Endothelial cell of umbilical vein (primary cell): ENCODE results near the gene GALNT17. TPM values are rescaled to one million over a fixed set of nuclear protein-coding genes. Genes with fewer than 3 reads are reported as not detected.

ENCODE experiments used
- BruUV-seq: library from RNA; stranded (reverse); fragments of 400-500 nt; replicated peaks from 2 replicates; lab custom pipeline; 2021; lab: Mats Ljungman, UMichigan
- CTCF ChIA-PET: fragments of 300-600, 350-600 bp; sonication (Branson Sonifier 250); formaldehyde crosslinking; loops from one replicate; lab custom pipeline; 2021; ENCODE audit warnings: antibody characterized with exemption, inconsistent platforms; lab: Charles Lee
- POLR2A ChIA-PET: fragments of 300-600, 350-600 bp; sonication (Branson Sonifier 250); formaldehyde crosslinking; loops from one replicate; lab custom pipeline; 2021; ENCODE audit warnings: antibody characterized with exemption, inconsistent platforms; lab: Charles Lee
- DNase-seq: peaks from one replicate; pipeline ENCODE4 v3.0.0-alpha.2; 2011; ENCODE audit warnings: low read depth, low spot score
- FAIRE-seq: peaks from 2 replicates; lab custom pipeline; 2011; peaks lifted over from hg19 to GRCh38; lab: Jason Lieb, UNC
- H2AFZ ChIP-seq: 2 replicates; pipeline ENCODE4 v1.6.0; 2012; ENCODE audit warnings: low read depth, low read length, control low read depth, inconsistent platforms
- H3K27ac ChIP-seq: 2 replicates; pipeline ENCODE4 v1.5.1; 2011; ENCODE audit warnings: low read depth, mild to moderate bottlenecking, control low read depth, low read length, moderate library complexity; ENCODE audit not compliant: insufficient read depth
- H3K27me3 ChIP-seq, 2 experiments: 2 replicates each; pipeline versions ENCODE4 v1.6.0 to v1.6.1; 2011; ENCODE audit warnings: low read length in 2 of 2, mixed read lengths in 1 of 2; ENCODE audit not compliant: control insufficient read depth in 2 of 2, insufficient read depth in 2 of 2
- H3K36me3 ChIP-seq, 2 experiments: 2 replicates in 1 of 2; 3 replicates in 1 of 2; pipeline ENCODE4 v1.5.1; 2011; ENCODE audit warnings: low read length in 2 of 2, mild to moderate bottlenecking in 1 of 2, moderate library complexity in 1 of 2; ENCODE audit not compliant: control insufficient read depth in 2 of 2, insufficient read depth in 2 of 2; ENCODE audit errors: extremely low read depth in 1 of 2
- H3K4me1 ChIP-seq: 3 replicates; pipeline ENCODE4 v1.5.1; 2011; ENCODE audit warnings: mild to moderate bottlenecking, low read length; ENCODE audit not compliant: control insufficient read depth, insufficient read depth; ENCODE audit errors: extremely low read depth
- H3K4me2 ChIP-seq: 2 replicates; pipeline ENCODE4 v1.6.1; 2011; ENCODE audit warnings: low read length, control low read depth, mixed read lengths; ENCODE audit not compliant: insufficient read depth
- H3K4me3 ChIP-seq, 3 experiments: fragments of 200-600 bp in 1 of 3; sonication (generic), shearing (Covaris generic) in 1 of 3; replicated peaks in 1 of 3; 2 replicates each; pipeline ENCODE4 v1.5.1; 2011 to 2016; ENCODE audit warnings: control low read depth in 3 of 3, low read length in 3 of 3, mild to moderate bottlenecking in 2 of 3, inconsistent platforms in 1 of 3, low read depth in 1 of 3, moderate library complexity in 1 of 3; ENCODE audit not compliant: insufficient read depth in 1 of 3
- H3K79me2 ChIP-seq: 2 replicates; pipeline ENCODE4 v1.6.0; 2012; ENCODE audit warnings: low read length, inconsistent platforms; ENCODE audit not compliant: control insufficient read depth, insufficient read depth
- H3K9ac ChIP-seq: replicated peaks from 2 replicates; pipeline ENCODE3; 2011; ENCODE audit warnings: low read length, control low read depth; ENCODE audit not compliant: insufficient read depth; ENCODE audit errors: extremely low read depth
- H3K9me1 ChIP-seq: replicated peaks from 3 replicates; pipeline ENCODE4 v1.6.0; 2011; ENCODE audit warnings: mild to moderate bottlenecking, low read length; ENCODE audit not compliant: control insufficient read depth, insufficient read depth; ENCODE audit errors: extremely low read depth
- H3K9me3 ChIP-seq: replicated peaks from 2 replicates; pipeline ENCODE4 v1.5.1; 2012; ENCODE audit warnings: low read length, inconsistent platforms; ENCODE audit not compliant: control insufficient read depth, insufficient read depth
- H4K20me1 ChIP-seq: replicated peaks from 2 replicates; pipeline ENCODE3; 2011; ENCODE audit warnings: mild to moderate bottlenecking, low read length; ENCODE audit not compliant: control insufficient read depth, insufficient read depth; ENCODE audit errors: extremely low read depth
- CTCF ChIP-seq, 2 donors: IDR thresholded peaks; 1 replicate in 1 of 2; 2 replicates in 1 of 2; pipeline ENCODE4 v1.5.1; 2011; ENCODE audit warnings: low read length in 2 of 2, mild to moderate bottlenecking in 2 of 2, moderate library complexity in 2 of 2, control low read depth in 1 of 2, inconsistent platforms in 1 of 2, low read depth in 1 of 2; ENCODE audit not compliant: insufficient read depth in 1 of 2; ENCODE audit errors: extremely low read depth in 1 of 2
- EZH2 ChIP-seq: IDR thresholded peaks from 2 replicates; pipeline ENCODE4 v1.6.1; 2012; ENCODE audit warnings: borderline replicate concordance, low read depth, mild to moderate bottlenecking, moderate library complexity, low read length, inconsistent platforms; ENCODE audit not compliant: severe bottlenecking
- FOS ChIP-seq: IDR thresholded peaks from 2 replicates; pipeline ENCODE4 v1.6.1; 2011; ENCODE audit warnings: mild to moderate bottlenecking, low read length, moderate library complexity, borderline replicate concordance; ENCODE audit not compliant: insufficient read depth
- GATA2 ChIP-seq: IDR thresholded peaks from 2 replicates; pipeline ENCODE4 v1.7.0; 2011; ENCODE audit warnings: low read depth, mild to moderate bottlenecking, moderate library complexity, mixed read lengths, low read length; ENCODE audit not compliant: insufficient read length, insufficient read depth
- JUN ChIP-seq: IDR thresholded peaks from 2 replicates; pipeline ENCODE4 v1.6.1; 2011; ENCODE audit warnings: borderline replicate concordance, low read depth; ENCODE audit not compliant: insufficient read length, insufficient read depth
- MAX ChIP-seq: IDR thresholded peaks from 2 replicates; pipeline ENCODE4 v1.6.1; 2011; ENCODE audit not compliant: insufficient read depth, insufficient read length
- MYC ChIP-seq: IDR thresholded peaks from one replicate; pipeline ENCODE4 v1.6.1; 2011; ENCODE audit warnings: mild to moderate bottlenecking, low read depth, low read length
- POLR2A ChIP-seq: IDR thresholded peaks from 2 replicates; pipeline ENCODE4 v1.6.1; 2012; ENCODE audit warnings: low read depth, mild to moderate bottlenecking, control low read depth, low read length
- POLR2AphosphoS5 ChIP-seq: IDR thresholded peaks from 2 replicates; pipeline ENCODE4 v1.6.1; 2012; ENCODE audit warnings: low read depth, mild to moderate bottlenecking, control low read depth, low read length, moderate library complexity; ENCODE audit not compliant: insufficient read depth
- dilution Hi-C: fragments of 300-500 bp; cut with MboI; formaldehyde crosslinking; loops from one replicate; pipeline ENCODE4 v1.15.0; 2019; ENCODE audit warnings: low sequenced_read_pairs; ENCODE audit not compliant: extremely low pct_ligation_motif_present
- intact Hi-C: fragments of 100-400 bp; cut with micrococcal nuclease; formaldehyde crosslinking; loops from one replicate; pipeline ENCODE4 v1.10.0; 2022
- polyA plus RNA-seq, 4 experiments: library from polyadenylated mRNA; depleted of rRNA in 3 of 4; stranded (reverse) in 3 of 4; unstranded in 1 of 4; fragments of >200 nt; gene quantifications; 2 replicates each; pipeline versions ENCODE4 v1.2.1 to v1.2.3, GENCODE V29; 2011 to 2012; ENCODE audit warnings: missing spikeins in 1 of 4
- total RNA-seq: library from RNA; stranded (reverse); gene quantifications from 2 replicates; pipeline ENCODE4 v1.2.3, GENCODE V29; 2021

GALNT17 gene
- total and polyA plus RNA-seq, 2 donors (not counting 3 experiments of a cell fraction or from before 2014, with no cell fraction given) = not detected

- H3K9me1 ChIP-seq = no peaks in the 10 kb centered on the region
- H3K4me2 ChIP-seq = no peak overlapping the region
- intact Hi-C loops (no loop called here), dilution Hi-C loops (no loop called here)
- ChIA-PET CTCF (no interaction called here), POLR2A (no interaction called here)
- no peak overlapping the region for H3K27ac ChIP-seq
- no peaks in the 10 kb centered on the region for H4K20me1 ChIP-seq
- no peak for TF ChIP-seq MAX
- TF ChIP-seq EZH2 = no peak
- no peak for TF ChIP-seq FOS
- no peak for TF ChIP-seq POLR2A
- no peak for TF ChIP-seq MYC
- no peak for TF ChIP-seq CTCF (IDR thresholded peaks at IDR 0.05; ENCODE audit: extremely low read depth in 1 of 2, insufficient read depth in 1 of 2, low read depth in 1 of 2, low read length in 2 of 2)
- TF ChIP-seq POLR2AphosphoS5 = no peak
- TF ChIP-seq GATA2 = no peak
- no peak for TF ChIP-seq JUN
- H3K79me2 ChIP-seq = no peaks in the 10 kb centered on the region
- H3K9ac ChIP-seq = no peak overlapping the region
- FAIRE-seq = no peak
- no peak overlapping the region for H2AFZ ChIP-seq
- no peak overlapping the region for H3K4me3 ChIP-seq
- no peaks in the 10 kb centered on the region for H3K4me1 ChIP-seq
- no peaks in the 10 kb centered on the region for H3K36me3 ChIP-seq
- H3K27me3 ChIP-seq = no peaks in the 10 kb centered on the region
- BruUV-seq = no TSS peak
- DNase-seq = no peak
- H3K9me3 ChIP-seq = peaks cover 1% of the 10 kb centered on the region
Measured at GRCh38 chr7:71566991-71567390, 435.0 kb downstream of the GALNT17 start.
